Fibroblast of lung (primary cell): ENCODE data around the gene CAMK1D.

Experiments
- EZH2 ChIP-seq: IDR thresholded peaks from 2 replicates; pipeline ENCODE4 v1.5.1; 2012; ENCODE audit warnings: low read length, control low read depth, mild to moderate bottlenecking; ENCODE audit errors: missing control alignments
- TF ChIP-seq, protein P1 (sequence below), 2 donors: IDR thresholded peaks in 1 of 2; conservative IDR thresholded peaks in 1 of 2; 1 replicate in 1 of 2; 2 replicates in 1 of 2; pipeline ENCODE4 v1.5.1; 2011 to 2012; ENCODE audit warnings: low read length in 2 of 2, control low read depth in 1 of 2, inconsistent platforms in 1 of 2, low read depth in 1 of 2, mild to moderate bottlenecking in 1 of 2

DNA sequence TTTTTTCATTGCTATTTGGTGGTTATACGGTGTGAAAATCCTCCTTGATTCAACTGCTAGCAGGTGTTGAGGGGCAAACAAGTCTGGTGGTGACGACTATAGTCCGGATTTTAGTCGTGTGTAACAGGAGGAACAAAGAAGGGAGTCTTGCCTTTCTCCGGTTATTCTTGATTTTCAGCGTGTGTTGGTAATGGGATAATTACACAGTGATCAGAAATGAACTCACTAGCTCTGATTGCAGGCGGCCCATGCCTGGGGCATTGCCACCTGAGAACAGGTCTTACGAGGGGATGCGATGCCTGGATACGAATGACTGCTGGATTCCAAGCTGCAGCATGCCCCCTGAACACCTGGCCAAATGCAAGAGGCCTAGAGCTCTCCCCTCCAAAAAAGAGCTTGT, 72.8 kb downstream of the CAMK1D start:
- TF ChIP-seq, protein P1, sequence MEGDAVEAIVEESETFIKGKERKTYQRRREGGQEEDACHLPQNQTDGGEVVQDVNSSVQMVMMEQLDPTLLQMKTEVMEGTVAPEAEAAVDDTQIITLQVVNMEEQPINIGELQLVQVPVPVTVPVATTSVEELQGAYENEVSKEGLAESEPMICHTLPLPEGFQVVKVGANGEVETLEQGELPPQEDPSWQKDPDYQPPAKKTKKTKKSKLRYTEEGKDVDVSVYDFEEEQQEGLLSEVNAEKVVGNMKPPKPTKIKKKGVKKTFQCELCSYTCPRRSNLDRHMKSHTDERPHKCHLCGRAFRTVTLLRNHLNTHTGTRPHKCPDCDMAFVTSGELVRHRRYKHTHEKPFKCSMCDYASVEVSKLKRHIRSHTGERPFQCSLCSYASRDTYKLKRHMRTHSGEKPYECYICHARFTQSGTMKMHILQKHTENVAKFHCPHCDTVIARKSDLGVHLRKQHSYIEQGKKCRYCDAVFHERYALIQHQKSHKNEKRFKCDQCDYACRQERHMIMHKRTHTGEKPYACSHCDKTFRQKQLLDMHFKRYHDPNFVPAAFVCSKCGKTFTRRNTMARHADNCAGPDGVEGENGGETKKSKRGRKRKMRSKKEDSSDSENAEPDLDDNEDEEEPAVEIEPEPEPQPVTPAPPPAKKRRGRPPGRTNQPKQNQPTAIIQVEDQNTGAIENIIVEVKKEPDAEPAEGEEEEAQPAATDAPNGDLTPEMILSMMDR (conservative IDR thresholded peaks at IDR 0.05 in 1 of 2, IDR thresholded peaks at IDR 0.05 in 1 of 2; ENCODE audit: low read depth in 1 of 2, low read length in 2 of 2) = no peak
- TF ChIP-seq EZH2 = no peak
